Keratinocyte (primary cell): ENCODE data around the gene DEPDC1B. TPM values are rescaled to one million over a fixed set of nuclear protein-coding genes. Genes with fewer than 3 reads are reported as not detected.

Experiments
- DNase-seq: peaks from one replicate; pipeline ENCODE4 v3.0.0-alpha.2; 2011; ENCODE audit warnings: low read depth, missing footprints, low spot score
- FAIRE-seq: peaks from 2 replicates; lab custom pipeline; 2011; peaks lifted over from hg19 to GRCh38; lab: Jason Lieb, UNC
- H2AFZ ChIP-seq: 2 replicates; pipeline ENCODE4 v1.6.0; 2012; ENCODE audit warnings: low read length, control low read depth, inconsistent platforms; ENCODE audit not compliant: control insufficient read depth
- H3K27ac ChIP-seq: 2 replicates; pipeline ENCODE4 v1.5.1; 2011; ENCODE audit warnings: low read length; ENCODE audit not compliant: control insufficient read depth, insufficient read depth
- H3K27me3 ChIP-seq: 3 replicates; pipeline ENCODE4 v1.6.0; 2011; ENCODE audit warnings: low read length; ENCODE audit not compliant: control insufficient read depth, insufficient read depth; ENCODE audit errors: extremely low read depth
- H3K36me3 ChIP-seq, 2 experiments: 2 replicates in 1 of 2; 3 replicates in 1 of 2; pipeline ENCODE4 v1.5.1; 2011; ENCODE audit warnings: low read length in 2 of 2, mild to moderate bottlenecking in 1 of 2; ENCODE audit not compliant: control insufficient read depth in 2 of 2, insufficient read depth in 2 of 2; ENCODE audit errors: extremely low read depth in 1 of 2
- H3K4me1 ChIP-seq: 3 replicates; pipeline ENCODE4 v1.5.1; 2011; ENCODE audit warnings: low read length; ENCODE audit not compliant: control insufficient read depth, insufficient read depth; ENCODE audit errors: extremely low read depth
- H3K4me2 ChIP-seq: 3 replicates; pipeline ENCODE4 v1.6.0; 2011; ENCODE audit warnings: low read depth, low read length; ENCODE audit not compliant: control insufficient read depth, insufficient read depth; ENCODE audit errors: extremely low read depth
- H3K4me3 ChIP-seq, 3 experiments: fragments of 200-600 bp in 1 of 3; sonication (generic) in 1 of 3; 2 replicates in 2 of 3; 3 replicates in 1 of 3; pipeline ENCODE4 v1.5.1; 2011 to 2016; ENCODE audit warnings: low read length in 3 of 3, mild to moderate bottlenecking in 3 of 3, control low read depth in 2 of 3, inconsistent platforms in 1 of 3, low read depth in 1 of 3, mixed read lengths in 1 of 3, mixed run types in 1 of 3, moderate library complexity in 1 of 3; ENCODE audit not compliant: control insufficient read depth in 2 of 3, insufficient read depth in 2 of 3; ENCODE audit errors: extremely low read depth in 1 of 3
- H3K79me2 ChIP-seq: 2 replicates; pipeline ENCODE4 v1.6.0; 2012; ENCODE audit warnings: low read length; ENCODE audit not compliant: control insufficient read depth, insufficient read depth
- H3K9ac ChIP-seq: 3 replicates; pipeline ENCODE4 v1.6.0; 2011; ENCODE audit warnings: low read length; ENCODE audit not compliant: control insufficient read depth, insufficient read depth; ENCODE audit errors: extremely low read depth
- H3K9me1 ChIP-seq: 3 replicates; pipeline ENCODE4 v1.6.0; 2011; ENCODE audit warnings: low read length; ENCODE audit not compliant: control insufficient read depth, insufficient read depth; ENCODE audit errors: extremely low read depth
- H3K9me3 ChIP-seq: 2 replicates; pipeline ENCODE4 v1.5.1; 2012; ENCODE audit warnings: low read depth, low read length; ENCODE audit not compliant: control insufficient read depth
- H4K20me1 ChIP-seq: 3 replicates; pipeline ENCODE4 v1.6.0; 2011; ENCODE audit warnings: low read length; ENCODE audit not compliant: control insufficient read depth, insufficient read depth; ENCODE audit errors: extremely low read depth
- EZH2 ChIP-seq: IDR thresholded peaks from one replicate; pipeline ENCODE4 v1.6.1; 2012; ENCODE audit warnings: inconsistent platforms, mild to moderate bottlenecking, low read length, moderate library complexity
- dilution Hi-C: fragments of 300-500 bp; cut with MboI; formaldehyde crosslinking; loops from one replicate; pipeline ENCODE4 v1.7.0; 2020; ENCODE audit warnings: low sequenced_read_pairs; ENCODE audit not compliant: extremely low pct_ligation_motif_present
- polyA plus RNA-seq, 5 experiments: library from polyadenylated mRNA; depleted of rRNA in 3 of 5; stranded (reverse) in 3 of 5; stranded (forward) in 1 of 5; unstranded in 1 of 5; fragments of >200 nt; gene quantifications; 1 replicate in 1 of 5; 2 replicates in 3 of 5; 3 replicates in 1 of 5; pipeline versions ENCODE4 v1.2.1 to v1.2.3, GENCODE V29; 2011 to 2012; ENCODE audit warnings: missing spikeins in 2 of 5, low read depth in 1 of 5, low replicate concordance in 1 of 5
- TF ChIP-seq, protein P1 (sequence below), 3 experiments: IDR thresholded peaks in 1 of 3; conservative IDR thresholded peaks in 1 of 3; optimal IDR thresholded peaks in 1 of 3; 2 replicates in 2 of 3; 3 replicates in 1 of 3; pipeline versions ENCODE3 to v1.5.1; 2011; ENCODE audit warnings: low read length in 3 of 3, mild to moderate bottlenecking in 3 of 3, moderate library complexity in 2 of 3, control low read depth in 1 of 3, inconsistent platforms in 1 of 3; ENCODE audit not compliant: insufficient read depth in 2 of 3; ENCODE audit errors: extremely low read depth in 1 of 3

DEPDC1B gene
- polyA plus RNA-seq, 1 donor (not counting 4 experiments of a cell fraction or from before 2014, with no cell fraction given) = 19.5 TPM

DNA sequence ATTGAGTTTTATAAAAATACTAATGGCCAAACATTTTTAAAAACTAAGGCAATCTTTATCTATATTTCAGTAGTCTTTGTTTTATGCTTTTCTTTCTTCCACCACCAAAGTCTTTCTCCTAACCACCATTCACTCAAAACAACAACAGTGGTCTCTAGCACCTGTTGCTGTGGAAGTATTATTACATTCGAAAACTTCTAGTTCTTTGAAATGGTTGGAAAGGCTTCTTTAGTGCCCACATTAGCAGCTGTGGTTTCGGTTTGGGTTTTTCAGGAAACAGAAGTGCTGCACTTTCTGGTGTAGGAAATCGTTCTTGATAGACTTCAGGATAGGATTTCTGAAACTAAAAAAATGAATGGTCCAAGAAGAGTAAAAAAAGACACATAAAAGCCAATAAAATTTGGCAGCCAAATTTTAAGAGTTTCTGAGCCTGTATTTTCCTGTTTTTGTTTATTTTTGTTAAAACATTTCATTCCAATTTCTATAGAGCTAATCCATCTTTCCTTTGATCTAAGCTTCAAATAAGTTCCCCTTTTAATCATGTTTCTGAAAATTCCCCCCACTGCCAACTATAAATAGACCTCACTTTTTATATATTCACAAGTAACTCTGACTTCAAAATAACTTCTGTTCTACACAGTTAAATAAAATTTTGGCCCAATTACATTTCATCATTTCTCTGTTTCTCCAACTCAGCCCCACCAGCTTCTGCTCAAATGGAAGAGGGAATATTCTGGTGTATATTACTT, 102.2 kb downstream of the DEPDC1B start:
- no peak overlapping the region for H2AFZ ChIP-seq

DNA sequence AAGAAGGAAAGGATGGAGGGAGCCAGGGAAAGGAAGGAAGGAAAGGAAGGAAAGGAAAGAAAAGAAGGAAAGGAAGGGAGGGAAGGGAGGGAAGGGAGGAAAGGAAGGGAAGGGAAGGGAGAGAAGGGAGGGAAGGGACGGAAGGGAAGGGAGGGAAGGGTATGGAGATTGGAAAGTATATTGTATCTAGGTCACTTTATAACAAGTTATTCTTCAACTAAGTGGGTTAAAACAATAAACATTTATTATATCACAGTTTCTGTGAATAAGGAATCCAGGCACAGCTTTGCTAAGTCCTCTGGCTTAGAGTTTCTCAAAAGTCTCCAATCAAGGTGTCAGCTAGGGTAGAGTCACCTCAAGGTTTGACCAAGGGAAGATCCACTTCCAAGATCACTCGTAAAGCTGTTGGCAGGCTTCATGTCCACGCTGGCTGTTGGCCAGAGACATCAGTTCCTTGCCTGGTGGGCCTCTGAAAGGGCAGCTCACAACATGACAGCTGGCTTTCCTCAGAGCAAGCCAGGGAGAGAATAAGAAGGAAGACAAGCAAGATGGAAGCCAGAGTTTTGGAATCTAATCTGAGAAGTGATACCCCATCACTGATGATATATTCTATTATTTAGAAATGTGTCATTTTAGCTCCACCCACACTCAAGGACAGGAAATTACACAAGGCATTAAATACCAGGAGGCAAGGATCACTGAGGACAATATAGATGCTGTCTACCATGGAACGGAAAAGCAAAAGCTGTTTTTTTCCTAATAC, 105.1 kb downstream of the DEPDC1B start:
- dilution Hi-C loops = no loop called here

More for the DNA sequence above, 102.2 kb downstream of the DEPDC1B start:
- TF ChIP-seq, protein P1, sequence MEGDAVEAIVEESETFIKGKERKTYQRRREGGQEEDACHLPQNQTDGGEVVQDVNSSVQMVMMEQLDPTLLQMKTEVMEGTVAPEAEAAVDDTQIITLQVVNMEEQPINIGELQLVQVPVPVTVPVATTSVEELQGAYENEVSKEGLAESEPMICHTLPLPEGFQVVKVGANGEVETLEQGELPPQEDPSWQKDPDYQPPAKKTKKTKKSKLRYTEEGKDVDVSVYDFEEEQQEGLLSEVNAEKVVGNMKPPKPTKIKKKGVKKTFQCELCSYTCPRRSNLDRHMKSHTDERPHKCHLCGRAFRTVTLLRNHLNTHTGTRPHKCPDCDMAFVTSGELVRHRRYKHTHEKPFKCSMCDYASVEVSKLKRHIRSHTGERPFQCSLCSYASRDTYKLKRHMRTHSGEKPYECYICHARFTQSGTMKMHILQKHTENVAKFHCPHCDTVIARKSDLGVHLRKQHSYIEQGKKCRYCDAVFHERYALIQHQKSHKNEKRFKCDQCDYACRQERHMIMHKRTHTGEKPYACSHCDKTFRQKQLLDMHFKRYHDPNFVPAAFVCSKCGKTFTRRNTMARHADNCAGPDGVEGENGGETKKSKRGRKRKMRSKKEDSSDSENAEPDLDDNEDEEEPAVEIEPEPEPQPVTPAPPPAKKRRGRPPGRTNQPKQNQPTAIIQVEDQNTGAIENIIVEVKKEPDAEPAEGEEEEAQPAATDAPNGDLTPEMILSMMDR (optimal IDR thresholded peaks at IDR 0.05 in 1 of 3, IDR thresholded peaks at IDR 0.05 in 1 of 3, conservative IDR thresholded peaks at IDR 0.05 in 1 of 3; ENCODE audit: extremely low read depth in 1 of 3, insufficient read depth in 2 of 3, low read length in 3 of 3) = no peak
- TF ChIP-seq EZH2 = no peak
- H3K36me3 ChIP-seq = no peaks in the 10 kb centered on the region
- no peak overlapping the region for H3K4me2 ChIP-seq
- no peak for FAIRE-seq
- no peaks in the 10 kb centered on the region for H3K27me3 ChIP-seq
- dilution Hi-C loops = no loop called here
- H3K27ac ChIP-seq = no peak overlapping the region
- no peaks in the 10 kb centered on the region for H4K20me1 ChIP-seq
- no peaks in the 10 kb centered on the region for H3K9me3 ChIP-seq
- no peak overlapping the region for H3K4me3 ChIP-seq
- no peaks in the 10 kb centered on the region for H3K9me1 ChIP-seq
- no peak for DNase-seq
- H3K4me1 ChIP-seq = no peaks in the 10 kb centered on the region
- H3K9ac ChIP-seq = no peak overlapping the region
- H3K79me2 ChIP-seq = no peaks in the 10 kb centered on the region

More for the DNA sequence above, 105.1 kb downstream of the DEPDC1B start:
- Histone ChIP-seq H3K9me3 (no peaks in the 10 kb centered on the region), H2AFZ (no peak overlapping the region), H3K4me1 (no peaks in the 10 kb centered on the region), H3K9ac (no peak overlapping the region), H3K27ac (no peak overlapping the region), H3K36me3 (no peaks in the 10 kb centered on the region), H3K79me2 (no peaks in the 10 kb centered on the region), H4K20me1 (no peaks in the 10 kb centered on the region), H3K9me1 (no peaks in the 10 kb centered on the region), H3K4me2 (no peak overlapping the region), H3K27me3 (no peaks in the 10 kb centered on the region), H3K4me3 (no peak overlapping the region)
- TF ChIP-seq, protein P1 (optimal IDR thresholded peaks at IDR 0.05 in 1 of 3, IDR thresholded peaks at IDR 0.05 in 1 of 3, conservative IDR thresholded peaks at IDR 0.05 in 1 of 3; ENCODE audit: extremely low read depth in 1 of 3, insufficient read depth in 2 of 3, low read length in 3 of 3) = no peak
- no peak for TF ChIP-seq EZH2
- FAIRE-seq = no peak
- no peak for DNase-seq
